ENCODE results near the gene TPRN. TPM values are rescaled to one million over a fixed set of nuclear protein-coding genes. Genes with fewer than 3 reads are reported as not detected.

TPRN gene
- total RNA-seq, 1 experiment from 2014 or later: 43.1 TPM

DNA sequence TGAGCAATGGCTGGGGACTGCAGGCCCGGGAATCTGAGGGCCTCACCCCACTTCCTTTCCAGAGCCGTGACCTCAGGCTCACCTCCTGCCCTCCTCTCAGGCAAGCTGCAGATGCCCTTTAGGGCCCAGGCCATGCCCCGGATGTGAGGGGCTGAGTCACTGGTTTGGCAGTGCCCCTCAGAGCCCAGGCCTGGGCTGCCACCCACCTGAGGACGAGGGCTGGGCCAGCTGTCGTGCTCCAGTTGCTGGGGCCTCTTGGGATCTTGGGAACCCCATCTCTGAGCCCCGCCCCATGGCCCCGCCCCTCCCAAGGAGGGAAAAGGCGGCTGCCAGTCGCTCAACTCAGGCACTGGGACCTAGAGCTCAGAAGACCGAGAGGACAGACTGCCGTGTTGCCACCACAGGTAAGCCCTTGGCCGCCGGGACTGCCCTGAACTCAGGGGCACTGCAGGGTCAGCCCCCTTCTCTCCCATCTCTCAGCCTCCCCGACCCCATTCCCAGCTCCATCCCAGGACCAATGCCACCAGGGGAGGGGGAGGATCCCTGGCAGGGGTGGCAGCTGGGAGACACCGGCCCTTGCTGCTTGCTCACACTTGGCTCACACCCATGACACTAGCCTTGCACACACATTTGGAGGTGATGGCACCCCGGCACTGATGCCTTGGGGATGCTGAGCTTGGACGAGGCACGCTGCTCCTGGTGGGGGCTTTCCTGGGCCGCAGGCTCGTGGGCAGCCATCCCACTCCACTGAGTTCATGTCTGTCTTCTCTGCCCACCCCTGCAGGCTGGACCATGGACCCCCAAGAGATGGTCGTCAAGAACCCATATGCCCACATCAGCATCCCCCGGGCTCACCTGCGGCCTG lies 24.5 kb upstream of the TPRN start, which contains the start of gene CYSRT1 (continued):
- TF ChIP-seq, protein P1, sequence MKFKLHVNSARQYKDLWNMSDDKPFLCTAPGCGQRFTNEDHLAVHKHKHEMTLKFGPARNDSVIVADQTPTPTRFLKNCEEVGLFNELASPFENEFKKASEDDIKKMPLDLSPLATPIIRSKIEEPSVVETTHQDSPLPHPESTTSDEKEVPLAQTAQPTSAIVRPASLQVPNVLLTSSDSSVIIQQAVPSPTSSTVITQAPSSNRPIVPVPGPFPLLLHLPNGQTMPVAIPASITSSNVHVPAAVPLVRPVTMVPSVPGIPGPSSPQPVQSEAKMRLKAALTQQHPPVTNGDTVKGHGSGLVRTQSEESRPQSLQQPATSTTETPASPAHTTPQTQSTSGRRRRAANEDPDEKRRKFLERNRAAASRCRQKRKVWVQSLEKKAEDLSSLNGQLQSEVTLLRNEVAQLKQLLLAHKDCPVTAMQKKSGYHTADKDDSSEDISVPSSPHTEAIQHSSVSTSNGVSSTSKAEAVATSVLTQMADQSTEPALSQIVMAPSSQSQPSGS (CRISPR knock-in tag; IDR thresholded peaks at IDR 0.05; ENCODE audit: borderline replicate concordance, low read depth): no peak

DNA sequence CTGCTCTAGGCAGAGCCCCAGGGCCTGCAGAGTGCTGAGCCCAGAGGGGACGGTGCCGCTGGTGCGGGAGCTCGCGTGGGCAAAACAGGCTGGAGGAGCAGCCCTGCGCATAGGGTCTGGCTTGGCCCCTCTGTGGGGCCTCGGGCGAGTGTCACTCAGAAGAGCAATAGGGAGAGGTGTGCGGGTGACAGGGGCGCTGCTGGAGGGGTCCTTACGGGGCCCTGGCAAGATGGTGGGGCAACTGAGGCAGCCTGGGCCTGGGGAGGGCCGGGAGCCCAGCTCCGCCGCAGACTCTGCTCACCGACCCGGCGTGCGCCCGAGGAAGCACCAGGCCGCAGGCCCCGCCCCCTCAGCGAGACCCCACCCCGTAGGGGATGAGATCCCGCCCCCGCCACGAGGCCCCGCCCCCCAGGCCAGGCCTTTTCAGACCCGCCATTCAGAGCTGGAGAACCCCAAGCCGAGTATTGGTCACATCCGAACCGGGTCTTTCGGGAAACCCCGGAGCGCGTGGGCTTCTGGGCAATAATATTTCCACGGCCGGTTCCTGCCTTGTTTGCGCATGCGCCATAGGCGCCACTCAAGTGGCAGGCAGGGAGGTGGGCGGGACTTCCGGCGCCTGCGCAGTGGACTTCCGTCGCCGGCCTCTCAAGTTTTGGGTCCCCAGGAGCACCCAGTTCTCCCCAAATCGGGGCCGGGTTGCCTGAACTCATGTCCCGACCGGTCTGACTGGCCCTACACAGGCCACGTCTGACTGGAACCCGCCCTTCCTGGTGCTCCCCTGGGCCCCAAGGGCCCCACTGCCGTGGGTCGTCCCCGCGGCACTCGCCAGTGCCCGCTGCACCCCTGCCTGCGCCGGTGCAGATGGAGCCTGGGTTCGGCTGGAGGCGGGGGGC lies 22.8 kb upstream of the TPRN start:
- CTCF ChIA-PET: interaction anchor here (0.6 to 8.9 kb wide), 35 partner anchors 10 to 459 kb away, joined by 3 to 143 read pairs (median 5); partner anchors contain the start of genes EXD3, GRIN1, NOXA1 and NPDC1
- POLR2A ChIA-PET: interaction anchor here (0.7 to 2.8 kb wide), 8 partner anchors 12 to 194 kb away, joined by 3 to 12 read pairs (median 4); partner anchors contain the start of genes MAN1B1 and TPRN
- Mint-ChIP-seq H3K36me3 (no peaks in the 10 kb centered on the region), H3K4me3 (peak overlapping the region; percentile 77), H3K27me3 (ENCODE audit: low read depth) (no peaks in the 10 kb centered on the region), H3K9me3 (no peaks in the 10 kb centered on the region), H3K27ac (no peak overlapping the region), H3K4me1 (peaks cover 3% of the 10 kb centered on the region)
- ATAC-seq (peak; percentile 73), DNase-seq (ENCODE audit: low spot score) (peak; percentile 97)
- TF ChIP-seq EMX1 (CRISPR knock-in tag; IDR thresholded peaks at IDR 0.05) (no peak), ESRRA (CRISPR knock-in tag; IDR thresholded peaks at IDR 0.05; ENCODE audit: borderline replicate concordance) (no peak), JAZF1 (CRISPR knock-in tag; IDR thresholded peaks at IDR 0.05) (no peak), NR2C2 (CRISPR knock-in tag; IDR thresholded peaks at IDR 0.05) (no peak), ZNF416 (CRISPR knock-in tag; IDR thresholded peaks at IDR 0.05) (no peak), NFYB (CRISPR knock-in tag; conservative IDR thresholded peaks at IDR 0.05; ENCODE audit: low read depth) (peak; percentile 43), ETV6 (CRISPR knock-in tag; IDR thresholded peaks at IDR 0.05) (no peak), ZNF232 (CRISPR knock-in tag; IDR thresholded peaks at IDR 0.05) (no peak), ZNF317 (CRISPR knock-in tag; IDR thresholded peaks at IDR 0.05; ENCODE audit: borderline replicate concordance, low read depth) (no peak), MXD4 (CRISPR knock-in tag; IDR thresholded peaks at IDR 0.05; ENCODE audit: borderline replicate concordance) (no peak), KAT7 (CRISPR knock-in tag; IDR thresholded peaks at IDR 0.05; ENCODE audit: borderline replicate concordance) (no peak), SMAD4 (CRISPR knock-in tag; IDR thresholded peaks at IDR 0.05) (no peak)
- TF ChIP-seq, protein P2, sequence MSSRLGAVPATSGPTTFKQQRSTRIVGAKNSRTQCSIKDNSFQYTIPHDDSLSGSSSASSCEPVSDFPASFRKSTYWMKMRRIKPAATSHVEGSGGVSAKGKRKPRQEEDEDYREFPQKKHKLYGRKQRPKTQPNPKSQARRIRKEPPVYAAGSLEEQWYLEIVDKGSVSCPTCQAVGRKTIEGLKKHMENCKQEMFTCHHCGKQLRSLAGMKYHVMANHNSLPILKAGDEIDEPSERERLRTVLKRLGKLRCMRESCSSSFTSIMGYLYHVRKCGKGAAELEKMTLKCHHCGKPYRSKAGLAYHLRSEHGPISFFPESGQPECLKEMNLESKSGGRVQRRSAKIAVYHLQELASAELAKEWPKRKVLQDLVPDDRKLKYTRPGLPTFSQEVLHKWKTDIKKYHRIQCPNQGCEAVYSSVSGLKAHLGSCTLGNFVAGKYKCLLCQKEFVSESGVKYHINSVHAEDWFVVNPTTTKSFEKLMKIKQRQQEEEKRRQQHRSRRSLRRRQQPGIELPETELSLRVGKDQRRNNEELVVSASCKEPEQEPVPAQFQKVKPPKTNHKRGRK (CRISPR knock-in tag; IDR thresholded peaks at IDR 0.05; ENCODE audit: borderline replicate concordance): no peak
- TF ChIP-seq, protein P3, sequence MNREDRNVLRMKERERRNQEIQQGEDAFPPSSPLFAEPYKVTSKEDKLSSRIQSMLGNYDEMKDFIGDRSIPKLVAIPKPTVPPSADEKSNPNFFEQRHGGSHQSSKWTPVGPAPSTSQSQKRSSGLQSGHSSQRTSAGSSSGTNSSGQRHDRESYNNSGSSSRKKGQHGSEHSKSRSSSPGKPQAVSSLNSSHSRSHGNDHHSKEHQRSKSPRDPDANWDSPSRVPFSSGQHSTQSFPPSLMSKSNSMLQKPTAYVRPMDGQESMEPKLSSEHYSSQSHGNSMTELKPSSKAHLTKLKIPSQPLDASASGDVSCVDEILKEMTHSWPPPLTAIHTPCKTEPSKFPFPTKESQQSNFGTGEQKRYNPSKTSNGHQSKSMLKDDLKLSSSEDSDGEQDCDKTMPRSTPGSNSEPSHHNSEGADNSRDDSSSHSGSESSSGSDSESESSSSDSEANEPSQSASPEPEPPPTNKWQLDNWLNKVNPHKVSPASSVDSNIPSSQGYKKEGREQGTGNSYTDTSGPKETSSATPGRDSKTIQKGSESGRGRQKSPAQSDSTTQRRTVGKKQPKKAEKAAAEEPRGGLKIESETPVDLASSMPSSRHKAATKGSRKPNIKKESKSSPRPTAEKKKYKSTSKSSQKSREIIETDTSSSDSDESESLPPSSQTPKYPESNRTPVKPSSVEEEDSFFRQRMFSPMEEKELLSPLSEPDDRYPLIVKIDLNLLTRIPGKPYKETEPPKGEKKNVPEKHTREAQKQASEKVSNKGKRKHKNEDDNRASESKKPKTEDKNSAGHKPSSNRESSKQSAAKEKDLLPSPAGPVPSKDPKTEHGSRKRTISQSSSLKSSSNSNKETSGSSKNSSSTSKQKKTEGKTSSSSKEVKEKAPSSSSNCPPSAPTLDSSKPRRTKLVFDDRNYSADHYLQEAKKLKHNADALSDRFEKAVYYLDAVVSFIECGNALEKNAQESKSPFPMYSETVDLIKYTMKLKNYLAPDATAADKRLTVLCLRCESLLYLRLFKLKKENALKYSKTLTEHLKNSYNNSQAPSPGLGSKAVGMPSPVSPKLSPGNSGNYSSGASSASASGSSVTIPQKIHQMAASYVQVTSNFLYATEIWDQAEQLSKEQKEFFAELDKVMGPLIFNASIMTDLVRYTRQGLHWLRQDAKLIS (CRISPR knock-in tag; IDR thresholded peaks at IDR 0.05; ENCODE audit: borderline replicate concordance): no peak; the same call in 1 of the 2 replicates
- TF ChIP-seq, protein P4, sequence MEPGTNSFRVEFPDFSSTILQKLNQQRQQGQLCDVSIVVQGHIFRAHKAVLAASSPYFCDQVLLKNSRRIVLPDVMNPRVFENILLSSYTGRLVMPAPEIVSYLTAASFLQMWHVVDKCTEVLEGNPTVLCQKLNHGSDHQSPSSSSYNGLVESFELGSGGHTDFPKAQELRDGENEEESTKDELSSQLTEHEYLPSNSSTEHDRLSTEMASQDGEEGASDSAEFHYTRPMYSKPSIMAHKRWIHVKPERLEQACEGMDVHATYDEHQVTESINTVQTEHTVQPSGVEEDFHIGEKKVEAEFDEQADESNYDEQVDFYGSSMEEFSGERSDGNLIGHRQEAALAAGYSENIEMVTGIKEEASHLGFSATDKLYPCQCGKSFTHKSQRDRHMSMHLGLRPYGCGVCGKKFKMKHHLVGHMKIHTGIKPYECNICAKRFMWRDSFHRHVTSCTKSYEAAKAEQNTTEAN (CRISPR knock-in tag; IDR thresholded peaks at IDR 0.05): 0 out of 2 replicates have a peak, but pooled peaks have one; percentile 12
- TF ChIP-seq, protein P5, sequence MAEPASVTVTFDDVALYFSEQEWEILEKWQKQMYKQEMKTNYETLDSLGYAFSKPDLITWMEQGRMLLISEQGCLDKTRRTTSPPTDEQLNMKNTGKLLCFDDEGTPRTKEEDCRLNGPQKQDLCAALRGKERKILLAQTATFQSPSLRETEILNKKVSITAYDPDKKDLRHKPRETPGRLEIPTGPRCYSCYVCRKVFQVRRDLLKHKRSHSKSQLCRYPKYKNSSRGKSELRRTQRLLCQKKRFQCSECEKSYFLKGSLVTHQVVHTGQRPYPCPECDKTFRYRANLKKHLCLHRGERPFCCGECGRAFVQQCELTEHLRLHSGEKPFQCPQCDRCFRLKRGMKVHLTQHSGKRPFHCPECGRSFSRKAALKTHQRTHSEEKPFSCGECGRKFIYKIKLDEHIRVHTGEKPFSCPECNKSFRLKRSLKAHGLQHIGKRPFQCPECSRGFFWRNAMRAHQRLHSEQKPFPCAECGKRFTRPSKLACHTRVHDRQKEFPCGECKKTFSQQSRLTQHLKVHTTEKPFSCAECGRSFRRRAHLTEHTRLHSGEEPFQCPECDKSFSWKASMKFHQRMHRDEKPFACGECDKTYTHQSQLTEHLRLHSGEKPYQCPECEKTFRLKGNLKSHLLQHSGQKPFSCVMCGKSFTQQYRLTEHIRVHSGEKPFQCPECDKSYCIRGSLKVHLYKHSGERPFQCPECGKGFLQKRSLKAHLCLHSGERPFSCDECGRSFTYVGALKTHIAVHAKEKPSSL (CRISPR knock-in tag; conservative IDR thresholded peaks at IDR 0.05): no peak
- TF ChIP-seq, protein P6, sequence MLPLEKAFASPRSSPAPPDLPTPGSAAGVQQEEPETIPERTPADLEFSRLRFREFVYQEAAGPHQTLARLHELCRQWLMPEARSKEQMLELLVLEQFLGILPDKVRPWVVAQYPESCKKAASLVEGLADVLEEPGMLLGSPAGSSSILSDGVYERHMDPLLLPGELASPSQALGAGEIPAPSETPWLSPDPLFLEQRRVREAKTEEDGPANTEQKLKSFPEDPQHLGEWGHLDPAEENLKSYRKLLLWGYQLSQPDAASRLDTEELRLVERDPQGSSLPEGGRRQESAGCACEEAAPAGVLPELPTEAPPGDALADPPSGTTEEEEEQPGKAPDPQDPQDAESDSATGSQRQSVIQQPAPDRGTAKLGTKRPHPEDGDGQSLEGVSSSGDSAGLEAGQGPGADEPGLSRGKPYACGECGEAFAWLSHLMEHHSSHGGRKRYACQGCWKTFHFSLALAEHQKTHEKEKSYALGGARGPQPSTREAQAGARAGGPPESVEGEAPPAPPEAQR (CRISPR knock-in tag; IDR thresholded peaks at IDR 0.05): no peak

Data from WTC11 (cell line).